ENCODE data around the gene RIPK4.

Gene RIPK4

DNA sequence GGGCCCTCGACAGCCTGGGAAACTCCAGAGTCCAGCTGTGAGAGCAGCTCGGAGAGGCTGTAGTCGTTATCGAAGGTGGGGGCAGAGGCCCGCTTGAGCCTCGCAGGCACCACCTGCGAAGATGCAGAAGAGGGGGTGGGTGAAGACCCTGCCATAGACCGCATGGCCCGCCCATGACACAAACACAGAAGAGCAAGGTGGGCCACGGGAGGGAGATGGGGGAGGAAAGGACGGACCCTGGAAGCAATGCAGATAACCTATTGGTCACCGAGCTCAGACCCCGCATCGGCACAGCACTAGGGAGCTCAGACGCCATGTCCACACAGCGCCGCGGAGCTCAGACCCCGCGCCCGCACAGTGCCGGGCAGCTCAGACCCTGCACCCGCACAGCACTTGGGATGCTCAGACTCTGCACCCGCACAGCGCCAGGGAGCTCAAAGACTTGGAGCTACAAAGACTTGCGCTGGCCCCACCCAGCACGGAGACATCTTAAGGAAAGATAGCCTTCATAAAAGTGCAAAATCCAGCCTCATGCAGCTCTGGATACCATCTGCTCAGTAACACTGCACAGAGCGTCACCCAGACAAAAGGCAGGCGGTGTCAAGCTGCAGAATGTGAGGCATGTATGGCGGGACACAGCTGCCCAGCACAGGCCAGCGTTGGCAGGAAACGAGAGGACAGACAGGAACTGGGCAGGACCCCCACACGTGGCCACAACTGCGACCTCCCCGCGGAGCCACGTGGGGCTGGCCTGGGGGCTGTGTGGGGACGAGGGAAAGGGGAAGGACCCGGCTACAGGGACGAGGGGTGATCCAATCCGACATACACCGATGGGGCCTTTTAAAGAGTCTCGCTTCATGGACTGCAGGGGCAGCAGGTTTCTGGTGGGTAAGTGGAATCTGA lies 22.6 kb downstream of the RIPK4 start:
- no peak for TF ChIP-seq CTCF (IDR thresholded peaks at IDR 0.05; ENCODE audit: insufficient read depth, low read depth, low read length, missing control alignments)
- H3K4me3 ChIP-seq (ENCODE audit: low read length), result no peak overlapping the region
- DNase-seq (ENCODE audit: low read depth), result no peak

DNA sequence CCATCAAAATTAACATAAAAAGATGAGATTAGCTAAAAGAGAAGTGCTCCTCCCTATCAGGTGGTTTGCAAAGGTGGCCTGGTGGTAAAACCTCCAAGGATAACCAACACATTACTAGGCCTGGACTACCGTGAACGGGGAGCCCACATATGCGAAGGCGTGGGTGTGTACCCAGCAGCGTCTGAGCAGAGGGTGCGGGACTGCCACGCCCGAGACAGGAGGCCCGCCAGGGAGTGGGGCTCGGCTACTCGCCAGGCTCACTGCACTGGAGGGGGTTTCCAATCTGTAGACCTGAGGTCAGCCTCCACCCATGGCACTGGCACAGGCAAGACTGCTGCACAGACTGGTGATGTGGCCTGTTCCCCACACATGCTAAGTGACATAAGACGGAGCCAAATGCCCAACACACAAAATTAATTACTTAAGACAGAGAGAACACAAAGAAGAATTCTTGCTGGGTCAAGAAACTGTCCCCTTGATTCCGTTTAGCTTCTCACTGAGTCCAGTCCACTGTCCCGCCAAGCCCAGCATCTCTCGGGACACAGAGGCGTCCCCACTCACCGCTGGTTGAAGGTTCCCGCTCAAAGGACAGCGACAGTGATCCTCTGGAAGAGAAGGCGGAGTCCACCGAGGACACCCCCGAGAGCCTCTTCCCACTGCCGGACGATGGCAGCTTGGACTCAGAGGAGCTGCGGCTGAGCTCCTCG lies 23.4 kb downstream of the RIPK4 start:
- TF ChIP-seq CTCF (IDR thresholded peaks at IDR 0.05; ENCODE audit: insufficient read depth, low read depth, low read length, missing control alignments), result no peak
- no peak for DNase-seq (ENCODE audit: low read depth)
- H3K4me3 ChIP-seq (ENCODE audit: low read length), result no peak overlapping the region

DNA sequence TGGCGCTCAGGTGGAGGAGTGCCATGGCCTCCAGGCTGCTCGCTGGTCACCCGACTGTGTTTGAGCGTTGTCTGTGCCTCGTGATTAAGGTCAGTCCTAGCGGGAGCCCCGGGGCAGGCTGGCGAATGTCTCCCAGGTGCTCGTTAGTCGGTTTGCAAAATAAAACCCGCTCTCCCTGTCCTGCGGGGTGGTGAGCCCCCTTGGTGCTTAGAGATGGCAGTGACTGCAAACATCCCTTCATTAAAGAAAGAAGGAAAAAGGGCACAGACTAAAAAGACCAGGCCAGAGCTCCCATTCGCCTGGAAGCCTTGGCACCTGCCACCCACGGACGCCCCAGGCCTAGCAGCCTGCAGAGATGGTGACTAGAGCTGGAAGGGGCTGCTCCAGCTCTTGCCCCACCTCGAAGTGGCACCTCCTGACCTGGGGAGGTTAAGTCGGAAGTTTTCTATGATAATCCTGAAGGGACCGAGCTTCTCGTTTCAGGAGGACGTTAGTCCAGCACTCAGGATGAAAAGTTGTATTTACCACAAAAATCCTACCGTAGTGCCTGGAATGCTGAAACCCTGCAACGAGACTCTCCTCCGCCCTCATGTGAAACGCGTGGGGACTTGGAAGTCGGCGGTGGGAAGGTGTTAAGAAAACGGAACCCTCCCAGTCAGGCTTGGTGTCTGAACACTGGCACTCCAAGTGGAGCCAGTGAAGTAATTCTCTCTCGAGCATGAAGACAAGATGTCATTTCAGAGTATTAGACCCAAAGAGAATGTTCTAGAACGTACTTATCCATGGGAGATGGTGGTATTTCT lies 24.6 kb downstream of the RIPK4 start:
- no peak for DNase-seq (ENCODE audit: low read depth)
- no peak overlapping the region for H3K4me3 ChIP-seq (ENCODE audit: low read length)
- no peak for TF ChIP-seq CTCF (IDR thresholded peaks at IDR 0.05; ENCODE audit: insufficient read depth, low read depth, low read length, missing control alignments)

DNA sequence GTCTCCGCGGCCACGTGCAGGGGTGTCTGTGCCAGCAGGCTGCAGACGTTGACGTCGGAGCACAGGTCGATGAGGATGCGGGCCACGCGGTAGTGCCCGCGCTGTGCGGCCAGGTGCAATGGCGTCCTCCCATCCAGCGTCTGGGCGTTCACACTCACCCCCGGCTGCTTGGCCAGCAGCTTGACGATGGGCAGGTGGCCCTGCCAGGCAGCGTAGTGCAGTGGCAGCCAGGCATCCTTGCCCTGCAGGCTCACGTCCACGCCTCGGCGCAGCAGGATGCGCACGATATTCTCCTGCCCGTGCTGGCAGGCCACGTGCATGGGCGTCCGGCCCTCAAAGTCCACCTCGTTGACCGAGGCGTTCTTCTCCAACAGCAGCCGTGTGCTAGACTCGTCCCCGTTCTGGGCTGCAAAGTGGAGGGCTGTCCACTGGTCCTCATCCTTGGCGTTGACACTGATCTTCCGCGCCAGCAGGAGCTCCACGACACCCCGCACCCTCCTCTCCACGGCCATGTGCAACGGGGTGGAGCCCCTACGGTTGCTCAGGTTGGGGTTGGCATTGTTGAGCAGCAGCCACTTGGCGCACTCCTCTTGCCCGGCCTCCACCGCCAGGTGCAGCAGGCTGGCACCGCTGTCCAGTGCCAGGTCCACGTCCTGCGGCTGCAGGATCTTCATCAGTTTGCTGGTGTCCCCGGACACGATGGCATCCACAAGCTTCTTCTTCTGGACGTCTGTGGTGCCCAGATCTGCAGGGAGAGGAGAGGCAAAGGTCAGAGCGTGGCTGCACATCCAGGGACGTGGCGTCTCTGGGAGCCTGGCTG lies 25.4 kb downstream of the RIPK4 start:
- TF ChIP-seq CTCF (IDR thresholded peaks at IDR 0.05; ENCODE audit: insufficient read depth, low read depth, low read length, missing control alignments), result no peak
- no peak overlapping the region for H3K4me3 ChIP-seq (ENCODE audit: low read length)
- no peak for DNase-seq (ENCODE audit: low read depth)

GRCh38 chr21:41740604-41741252 lies 26.1 kb downstream of the RIPK4 start:
- DNase-seq (ENCODE audit: low read depth), result no peak
- TF ChIP-seq CTCF (IDR thresholded peaks at IDR 0.05; ENCODE audit: insufficient read depth, low read depth, low read length, missing control alignments), result no peak
- no peak overlapping the region for H3K4me3 ChIP-seq (ENCODE audit: low read length)

GRCh38 chr21:41739936-41740335 lies 26.9 kb downstream of the RIPK4 start:
- TF ChIP-seq CTCF (IDR thresholded peaks at IDR 0.05; ENCODE audit: insufficient read depth, low read depth, low read length, missing control alignments), result no peak
- H3K4me3 ChIP-seq (ENCODE audit: low read length), result no peak overlapping the region
- DNase-seq (ENCODE audit: low read depth), result no peak
